ENCODE results near the gene ELOVL5. TPM values are rescaled to one million over a fixed set of nuclear protein-coding genes. Genes with fewer than 3 reads are reported as not detected.

Gene ELOVL5
- total RNA-seq, 1 experiment from 2014 or later: 121 TPM

DNA sequence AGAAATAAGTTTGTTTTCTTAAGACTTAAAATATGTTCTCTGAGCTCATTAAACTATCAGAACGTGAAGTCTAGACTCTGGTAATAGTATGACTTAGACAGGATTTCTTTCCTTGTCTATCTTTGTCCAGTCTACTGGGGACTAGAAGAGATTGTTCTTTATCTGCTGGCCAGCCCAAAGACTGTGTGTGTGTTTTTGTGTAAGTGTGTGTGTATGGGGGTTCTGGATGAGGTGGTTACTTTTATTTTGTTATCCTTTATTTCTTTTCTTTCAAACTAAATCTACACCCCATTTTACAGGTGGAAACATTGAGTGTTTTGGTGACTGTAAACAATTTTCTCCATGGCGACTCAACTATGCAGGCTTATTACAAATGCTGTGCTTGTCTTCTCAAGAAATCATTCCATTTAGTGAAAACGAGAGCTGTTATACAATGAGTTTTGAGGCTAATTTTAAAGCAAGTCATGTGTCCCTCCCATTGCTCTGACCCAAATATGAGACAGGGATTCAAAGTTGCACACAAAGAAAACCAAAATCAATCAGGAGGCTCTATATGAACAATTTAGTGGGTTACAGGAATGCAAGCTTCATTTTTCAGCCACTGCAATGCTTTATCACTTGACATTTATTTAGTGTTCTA is 97.6 kb downstream of the ELOVL5 start:
- Histone ChIP-seq H3K9ac (ENCODE audit: extremely low read depth, insufficient read length, low read length) (no peak overlapping the region), H3K23me2 (ENCODE audit: insufficient read length, low read depth, low read length, poor library complexity, severe bottlenecking) (no peaks in the 10 kb centered on the region), H3K4ac (ENCODE audit: low read depth, low read length) (no peak overlapping the region), H4K5ac (ENCODE audit: insufficient read length, low read depth, low read length) (no peak overlapping the region), H3K4me1 (ENCODE audit: insufficient read depth, low read length) (no peaks in the 10 kb centered on the region), H3K27ac (ENCODE audit: insufficient read length, low read depth, low read length) (no peak overlapping the region), H3K79me1 (ENCODE audit: insufficient read depth, low read depth, low read length, poor library complexity, severe bottlenecking) (no peaks in the 10 kb centered on the region), H2AFZ (ENCODE audit: low read length) (no peak overlapping the region), H3K23ac (ENCODE audit: insufficient read length, low read depth, low read length) (no peak overlapping the region), H2BK5ac (ENCODE audit: insufficient read length, low read length) (no peak overlapping the region), H4K8ac (replicated peaks; ENCODE audit: insufficient read length, low read depth, low read length) (no peak overlapping the region), H2AK5ac (ENCODE audit: insufficient read length, low read length) (no peak overlapping the region), H3T11ph (ENCODE audit: low read length) (no peak overlapping the region), H3K79me2 (ENCODE audit: insufficient read depth, low read length) (no peaks in the 10 kb centered on the region), H2BK12ac (ENCODE audit: insufficient read length, low read depth, low read length) (no peak overlapping the region), H3K27me3 (ENCODE audit: insufficient read depth, low read length) (no peaks in the 10 kb centered on the region), H3K4me2 (ENCODE audit: insufficient read depth, insufficient read length, low read length) (no peak overlapping the region), H3K18ac (ENCODE audit: insufficient read length, low read depth, low read length) (no peak overlapping the region), H4K91ac (ENCODE audit: insufficient read length, low read depth, low read length) (no peak overlapping the region), H2BK20ac (ENCODE audit: low read depth, low read length, poor library complexity, severe bottlenecking) (no peak overlapping the region), H3K56ac (ENCODE audit: insufficient read length, low read depth, low read length) (no peak overlapping the region), H2BK120ac (ENCODE audit: low read depth, low read length, poor library complexity, severe bottlenecking) (no peak overlapping the region), H3K14ac (ENCODE audit: insufficient read depth, low read length) (no peak overlapping the region), H3K9me3 (ENCODE audit: control insufficient read depth, low read depth, low read length) (no peaks in the 10 kb centered on the region), H4K20me1 (ENCODE audit: control insufficient read depth, insufficient read depth, insufficient read length) (no peaks in the 10 kb centered on the region), H2BK15ac (ENCODE audit: low read depth, low read length) (no peak overlapping the region)
- Mint-ChIP-seq H3K27me3 (ENCODE audit: low read depth) (no peaks in the 10 kb centered on the region), H3K4me1 (peaks cover 0 to 5% of the 10 kb centered on the region in 2 experiments; a peak in 2 of 4 replicates), H3K4me3 (no peak overlapping the region), H3K36me3 (ENCODE audit: insufficient read depth in 1 of 3, low read depth in 3 of 3) (no peaks in the 10 kb centered on the region), H3K27ac (no peak overlapping the region), H3K9me3 (no peaks in the 10 kb centered on the region)
- WGBS (ENCODE audit: extremely low coverage, insufficient read length, low lambda C conversion rate): no CpG with 5 or more reads among the region's 3 CpGs
- DNase-seq: no peak
- no peak for TF ChIP-seq CTCF (conservative IDR thresholded peaks at IDR 0.05)

All from H9 (cell line).